Kidney glomerular epithelial cell (primary cell): ENCODE data around the gene TBC1D4.
"Not testable (repeated sequence)": the region's sequence is repeated elsewhere in the genome, so short reads cannot be mapped to it uniquely, and the experiment has no call there.

ENCODE experiments used
- DNase-seq: peaks from one replicate; lab custom pipeline; 2025; lab: John Stamatoyannopoulos, UW

TBC1D4 gene

GRCh38 chr13:75319254-75319653 lies 162.7 kb downstream of the TBC1D4 start:
- DNase-seq: no peak

DNA sequence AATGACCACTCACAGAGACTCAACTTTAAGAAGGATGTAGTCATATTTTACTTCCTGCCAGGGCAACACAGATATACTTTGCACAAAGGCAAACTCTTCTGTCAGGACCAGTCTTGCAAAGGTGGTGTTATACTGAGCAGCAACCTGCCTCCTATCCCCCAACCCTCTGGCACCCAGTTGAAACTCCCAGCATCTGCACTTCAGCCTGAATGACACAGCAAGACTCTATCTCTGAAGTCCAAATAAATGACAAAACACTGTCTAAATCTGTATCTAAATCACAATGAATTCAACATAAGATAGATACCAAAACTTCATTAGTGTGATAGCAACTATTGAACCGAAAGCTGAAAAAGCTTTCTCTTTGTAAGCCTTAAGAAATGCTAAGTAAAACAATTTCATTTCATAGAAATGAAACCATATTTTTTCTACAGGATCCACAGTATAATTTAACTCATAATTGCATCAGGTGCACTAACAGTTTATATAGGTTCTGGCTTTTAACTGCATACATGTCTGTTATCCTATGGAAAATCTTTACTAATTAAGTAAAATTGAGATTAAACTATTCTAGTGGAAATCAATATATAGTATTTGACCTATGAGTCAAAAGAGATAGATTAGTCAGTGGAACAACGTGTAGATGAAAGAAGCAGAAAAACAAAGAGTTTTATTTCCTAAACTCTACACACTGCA lies 163.7 kb downstream of the TBC1D4 start:
- DNase-seq: no peak

GRCh38 chr13:75316427-75316826 lies 165.5 kb downstream of the TBC1D4 start:
- DNase-seq: no peak

- DNase-seq: no peak
Measured at GRCh38 chr13:75312884-75313520, 169.0 kb downstream of the TBC1D4 start.

- no peak for DNase-seq
Measured at GRCh38 chr13:75309981-75310580, 171.9 kb downstream of the TBC1D4 start.

DNA sequence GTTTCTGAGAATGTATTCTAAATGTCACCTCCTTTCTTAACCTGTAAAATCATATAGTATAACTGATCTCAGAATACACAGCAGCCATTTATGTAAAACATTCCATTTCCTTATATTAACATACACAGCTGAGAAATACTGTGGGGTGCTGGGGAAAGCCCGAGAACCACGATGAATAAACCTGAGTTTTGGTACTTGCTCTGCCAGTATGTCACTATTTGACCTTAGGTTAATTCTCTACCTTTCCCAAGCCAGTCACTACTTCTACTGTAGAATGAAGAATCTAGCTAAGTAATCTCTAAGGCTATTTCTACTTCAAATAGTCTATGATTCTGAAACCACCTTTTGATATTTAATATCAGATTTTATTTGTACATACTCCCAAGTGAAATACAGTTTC lies 173.7 kb downstream of the TBC1D4 start:
- no peak for DNase-seq

- no peak for DNase-seq
Measured at GRCh38 chr13:75307370-75307949, 174.5 kb downstream of the TBC1D4 start.

GRCh38 chr13:75306967-75307366 lies 175.0 kb downstream of the TBC1D4 start:
- DNase-seq: not testable (repeated sequence)

DNA sequence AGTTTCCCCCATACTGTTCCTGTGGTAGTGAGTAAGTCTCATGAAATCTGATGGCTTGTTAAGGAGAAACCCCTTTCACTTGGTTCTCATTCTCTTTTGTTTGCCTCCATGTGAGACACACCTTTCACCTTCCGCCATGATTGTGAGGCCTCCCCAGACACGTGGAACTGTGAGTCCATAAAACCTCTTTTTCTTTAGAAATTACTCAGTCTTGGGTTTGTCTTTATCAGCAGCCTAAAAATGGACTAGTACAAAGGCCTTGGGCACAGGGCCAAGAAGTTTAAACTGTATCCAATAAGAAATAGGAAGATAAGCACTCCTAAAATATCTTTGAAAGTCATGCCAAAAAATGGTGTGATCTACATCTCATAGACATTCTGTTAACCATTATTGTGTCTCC lies 176.9 kb downstream of the TBC1D4 start:
- no peak for DNase-seq

DNA sequence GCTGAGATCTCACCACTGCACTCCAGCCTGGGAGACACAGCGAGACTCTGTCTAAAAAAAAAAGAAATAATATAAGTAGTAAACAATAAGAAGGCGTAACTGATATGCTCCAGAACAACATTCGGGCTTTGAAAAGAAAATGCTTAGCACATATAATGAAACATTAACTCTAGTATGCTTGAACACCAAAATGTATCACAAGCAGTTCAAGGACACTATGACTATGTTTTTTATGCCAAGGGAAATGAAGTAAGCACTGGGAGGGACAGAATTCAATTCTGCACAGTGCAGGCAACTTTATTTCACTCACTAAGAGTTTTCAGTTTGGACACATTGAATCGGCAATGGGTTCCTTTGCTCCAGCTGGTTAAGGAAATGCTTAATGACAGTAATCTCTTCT lies 178.7 kb downstream of the TBC1D4 start:
- DNase-seq: no peak

GRCh38 chr13:75302071-75302698 lies 179.8 kb downstream of the TBC1D4 start:
- no peak for DNase-seq

- no peak for DNase-seq
Measured at GRCh38 chr13:75299913-75300862, 181.8 kb downstream of the TBC1D4 start.

DNA sequence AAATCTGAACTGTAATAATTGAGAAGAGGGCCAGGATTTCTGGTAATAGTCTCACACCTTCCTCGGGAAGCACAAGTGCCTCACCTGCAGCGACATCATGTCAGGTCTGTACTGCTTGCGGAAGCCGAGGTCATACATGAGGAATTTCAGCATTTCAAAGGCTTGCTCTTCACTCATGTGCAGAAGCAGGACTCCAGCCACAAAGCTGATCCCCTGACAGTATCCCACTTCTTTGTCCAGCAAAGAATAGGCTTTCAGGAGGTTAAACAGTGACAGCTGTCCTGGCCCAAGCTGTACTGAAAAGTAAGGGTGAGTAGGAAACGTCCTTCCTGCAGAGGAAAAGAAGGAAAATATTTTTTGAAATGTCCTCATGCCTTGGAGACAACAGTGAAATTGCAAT lies 182.7 kb downstream of the TBC1D4 start:
- DNase-seq: no peak

DNA sequence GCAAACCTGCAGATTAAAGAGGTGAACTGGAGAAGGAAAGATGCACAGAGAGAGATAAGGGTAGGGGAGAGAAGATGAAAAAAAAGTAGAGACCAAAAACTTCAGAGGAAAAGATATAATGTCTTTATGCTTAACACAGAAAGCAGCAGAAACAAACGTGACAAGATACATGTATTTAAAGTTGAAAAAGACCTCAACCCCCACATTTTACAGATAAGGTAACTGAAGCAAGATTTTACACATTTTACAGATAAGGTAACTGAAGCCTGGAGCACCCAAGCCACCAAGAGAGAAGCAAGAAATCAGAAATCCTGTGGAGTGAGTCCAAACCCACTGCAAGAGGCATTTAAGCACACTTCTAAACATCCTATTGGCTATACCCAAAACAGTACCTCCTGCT lies 185.3 kb downstream of the TBC1D4 start:
- no peak for DNase-seq

DNA sequence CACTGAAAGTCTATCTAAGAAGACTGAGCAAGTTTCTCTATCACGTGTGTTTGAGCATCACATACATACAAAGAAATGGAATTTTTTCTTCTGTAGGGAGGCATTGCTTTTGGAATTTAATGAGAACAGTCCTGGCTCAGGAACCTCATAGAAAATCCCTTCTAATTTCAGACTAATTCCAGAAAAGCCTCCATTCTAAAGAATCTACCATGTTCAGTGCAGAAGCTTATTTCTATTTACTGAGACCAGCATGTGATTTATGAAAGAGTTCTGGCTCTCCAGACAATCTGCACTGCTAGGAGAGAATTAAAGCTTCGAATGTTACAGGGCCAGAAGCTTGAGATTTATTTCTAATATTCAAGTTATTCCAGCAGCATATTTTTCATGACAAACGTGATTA lies 186.8 kb downstream of the TBC1D4 start:
- no peak for DNase-seq

DNA sequence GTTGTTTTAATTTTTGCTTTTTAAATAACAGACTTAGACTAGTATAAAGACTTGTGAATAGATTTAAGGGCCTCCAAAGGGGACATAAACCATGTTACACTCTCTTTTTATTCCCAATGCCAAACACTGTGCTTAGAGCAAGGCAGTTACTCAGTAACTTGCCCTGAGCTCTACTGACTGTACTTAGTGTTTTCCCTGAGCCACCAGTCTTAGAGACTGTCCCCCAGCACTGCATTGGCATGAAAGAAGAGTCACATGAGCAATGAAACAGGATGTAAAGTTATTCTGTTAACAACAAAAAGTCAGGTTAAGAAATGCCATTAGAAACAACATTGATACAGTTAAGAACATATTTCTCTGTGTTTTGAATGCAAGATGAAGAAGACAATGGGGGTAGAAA lies 187.9 kb downstream of the TBC1D4 start:
- no peak for DNase-seq

DNA sequence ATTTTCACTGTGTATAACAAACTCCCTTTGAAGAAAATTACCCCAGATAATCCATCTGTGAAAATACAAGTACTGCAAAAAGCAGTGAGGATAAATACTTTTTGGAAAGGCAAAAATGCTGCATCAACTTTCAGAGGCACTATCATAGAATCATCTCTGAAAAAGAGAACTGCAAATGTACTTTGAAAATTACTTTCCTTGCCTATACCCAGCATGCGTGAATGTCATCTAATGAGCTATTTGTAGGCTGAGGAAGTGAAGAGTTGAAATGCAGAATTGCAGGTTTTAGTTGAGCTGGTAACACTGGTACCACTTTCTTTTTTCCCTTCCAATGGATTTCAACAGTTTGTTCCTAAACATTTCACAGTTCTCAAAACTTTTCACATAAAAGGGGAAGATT lies 196.7 kb downstream of the TBC1D4 start:
- DNase-seq: no peak

- no peak for DNase-seq
Measured at GRCh38 chr13:75279834-75280369, 202.1 kb downstream of the TBC1D4 start.

GRCh38 chr13:75273695-75274094 lies 208.3 kb downstream of the TBC1D4 start:
- DNase-seq: not testable (repeated sequence)

GRCh38 chr13:75271846-75272245 lies 210.1 kb downstream of the TBC1D4 start:
- no peak for DNase-seq

DNA sequence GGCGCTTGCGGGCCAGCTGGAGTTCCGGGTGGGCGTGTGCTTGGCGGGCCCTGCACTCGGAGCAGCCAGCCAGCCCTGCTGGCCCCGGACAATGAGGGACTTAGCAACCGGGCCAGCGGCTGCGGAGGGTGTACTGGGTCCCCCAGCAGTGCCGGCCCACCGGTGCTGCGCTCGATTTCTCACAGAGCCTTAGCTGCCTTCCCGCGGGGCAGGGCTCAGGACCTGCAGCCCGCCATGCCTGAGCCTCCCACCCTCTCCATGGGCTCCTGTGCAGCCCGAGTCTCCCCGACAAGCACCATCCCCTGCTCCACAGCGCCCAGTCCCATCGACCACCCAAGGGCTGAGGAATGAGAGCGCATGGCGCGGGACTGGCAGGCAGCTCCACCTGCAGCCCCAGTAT lies 213.5 kb downstream of the TBC1D4 start:
- not testable (repeated sequence) for DNase-seq
